Measurements from ENCODE around the gene PPP1R13B.
A peak's percentile ranks its signal among the peaks of the same experiment; 100 is the strongest.

PPP1R13B gene

DNA sequence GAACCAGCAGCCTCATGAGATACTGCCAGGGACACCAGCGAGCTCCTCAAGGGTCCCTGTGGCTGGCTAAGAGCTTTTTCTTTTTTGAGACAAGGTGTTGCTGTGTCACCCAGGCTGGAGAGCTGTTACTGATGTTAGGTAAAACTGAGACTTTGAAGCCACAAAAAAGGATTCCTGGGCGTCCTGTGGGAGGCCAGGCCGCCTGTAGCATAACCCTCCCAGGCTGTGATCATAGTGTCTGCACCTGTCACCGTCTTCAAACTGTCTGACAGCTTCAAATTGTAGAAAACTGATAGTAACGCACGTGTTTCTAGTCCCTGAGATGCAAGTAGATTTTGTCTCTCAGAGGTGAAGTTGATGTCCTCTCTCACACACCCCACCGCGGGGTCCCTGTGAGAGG is 127.6 kb downstream of the PPP1R13B start:
- Histone ChIP-seq H3K9me3 (ENCODE audit: low read depth, low read length) (no peaks in the 10 kb centered on the region), H3K27ac (peak overlapping the region; percentile 26), H3K4me3 (no peak overlapping the region), H3K36me3 (ENCODE audit: insufficient read depth, low read length) (peaks cover 6% of the 10 kb centered on the region; the same call in 1 of the 2 replicates), H3K9ac (ENCODE audit: insufficient read length) (no peak overlapping the region)
- no peak for DNase-seq (ENCODE audit: low read depth, low spot score)
- no peak for TF ChIP-seq POLR2AphosphoS5 (IDR thresholded peaks at IDR 0.05; ENCODE audit: borderline replicate concordance, low read depth, low read length)
- no peak for TF ChIP-seq FOXP2 (optimal IDR thresholded peaks at IDR 0.05; ENCODE audit: control extremely low read depth, extremely low read length, insufficient read depth)
- TF ChIP-seq EZH2 (IDR thresholded peaks at IDR 0.05), result no peak

DNA sequence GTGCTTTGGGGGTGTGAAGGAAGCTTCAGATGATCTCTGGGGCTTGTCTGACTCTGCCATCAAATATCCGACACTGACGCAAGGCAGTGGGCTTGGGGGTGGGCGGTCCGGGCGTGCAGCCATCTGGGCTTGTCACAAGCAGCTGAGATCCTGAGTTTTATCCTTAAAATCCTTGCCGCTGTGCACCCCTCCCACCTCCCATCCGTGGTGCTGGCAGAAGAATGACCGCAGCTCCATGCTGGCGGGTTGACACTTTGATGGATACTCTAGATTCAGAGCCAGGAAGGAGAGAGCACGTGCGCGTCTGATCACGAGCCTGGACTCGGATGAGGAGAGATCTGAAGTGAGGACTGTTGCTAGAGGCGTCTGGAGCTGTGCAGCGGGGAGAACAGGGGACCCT is 128.8 kb downstream of the PPP1R13B start:
- no peaks in the 10 kb centered on the region for H3K9me3 ChIP-seq (ENCODE audit: low read depth, low read length)
- H3K27ac ChIP-seq, result no peak overlapping the region
- DNase-seq (ENCODE audit: low read depth, low spot score), result no peak
- TF ChIP-seq EZH2 (IDR thresholded peaks at IDR 0.05), result no peak
- TF ChIP-seq POLR2AphosphoS5 (IDR thresholded peaks at IDR 0.05; ENCODE audit: borderline replicate concordance, low read depth, low read length), result no peak
- TF ChIP-seq FOXP2 (optimal IDR thresholded peaks at IDR 0.05; ENCODE audit: control extremely low read depth, extremely low read length, insufficient read depth), result no peak
- H3K36me3 ChIP-seq (ENCODE audit: insufficient read depth, low read length), result peaks cover 6% of the 10 kb centered on the region; the same call in 1 of the 2 replicates
- H3K4me3 ChIP-seq, result no peak overlapping the region
- no peak overlapping the region for H3K9ac ChIP-seq (ENCODE audit: insufficient read length)

DNA sequence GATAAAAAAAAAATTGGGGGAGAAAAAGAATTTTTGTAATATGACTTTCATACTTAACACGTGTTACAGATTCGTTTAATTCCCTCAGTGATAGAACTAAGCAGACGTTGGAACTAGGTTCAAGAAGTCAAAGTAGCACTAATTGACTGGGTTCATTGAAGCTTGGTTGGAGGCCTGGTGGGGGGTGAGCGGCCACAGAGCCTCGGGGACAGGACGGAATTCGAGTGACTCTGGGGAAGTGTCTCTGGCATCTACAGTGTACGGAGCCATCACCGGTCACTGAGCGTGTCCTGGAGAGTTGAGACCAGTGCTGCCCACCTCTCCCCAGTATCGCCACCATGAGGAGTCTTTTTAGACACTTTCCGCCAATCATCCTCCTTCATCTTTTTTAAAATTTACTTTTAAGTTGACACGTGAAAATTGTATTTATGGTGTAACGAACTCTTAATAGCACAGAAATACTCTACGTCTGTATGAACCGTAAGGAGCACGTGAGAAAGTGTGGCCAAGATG is 130.4 kb downstream of the PPP1R13B start:
- H3K9ac ChIP-seq (ENCODE audit: insufficient read length), result peak overlapping the region; percentile 85
- DNase-seq (ENCODE audit: low read depth, low spot score), result no peak
- H3K36me3 ChIP-seq (ENCODE audit: insufficient read depth, low read length), result peaks cover 6% of the 10 kb centered on the region; the same call in 1 of the 2 replicates
- H3K9me3 ChIP-seq (ENCODE audit: low read depth, low read length), result no peaks in the 10 kb centered on the region
- H3K4me3 ChIP-seq, result peak overlapping the region; percentile 90
- H3K27ac ChIP-seq, result no peak overlapping the region
- no peak for TF ChIP-seq FOXP2 (optimal IDR thresholded peaks at IDR 0.05; ENCODE audit: control extremely low read depth, extremely low read length, insufficient read depth)
- TF ChIP-seq POLR2AphosphoS5 (IDR thresholded peaks at IDR 0.05; ENCODE audit: borderline replicate concordance, low read depth, low read length), result no peak
- no peak for TF ChIP-seq EZH2 (IDR thresholded peaks at IDR 0.05)

DNA sequence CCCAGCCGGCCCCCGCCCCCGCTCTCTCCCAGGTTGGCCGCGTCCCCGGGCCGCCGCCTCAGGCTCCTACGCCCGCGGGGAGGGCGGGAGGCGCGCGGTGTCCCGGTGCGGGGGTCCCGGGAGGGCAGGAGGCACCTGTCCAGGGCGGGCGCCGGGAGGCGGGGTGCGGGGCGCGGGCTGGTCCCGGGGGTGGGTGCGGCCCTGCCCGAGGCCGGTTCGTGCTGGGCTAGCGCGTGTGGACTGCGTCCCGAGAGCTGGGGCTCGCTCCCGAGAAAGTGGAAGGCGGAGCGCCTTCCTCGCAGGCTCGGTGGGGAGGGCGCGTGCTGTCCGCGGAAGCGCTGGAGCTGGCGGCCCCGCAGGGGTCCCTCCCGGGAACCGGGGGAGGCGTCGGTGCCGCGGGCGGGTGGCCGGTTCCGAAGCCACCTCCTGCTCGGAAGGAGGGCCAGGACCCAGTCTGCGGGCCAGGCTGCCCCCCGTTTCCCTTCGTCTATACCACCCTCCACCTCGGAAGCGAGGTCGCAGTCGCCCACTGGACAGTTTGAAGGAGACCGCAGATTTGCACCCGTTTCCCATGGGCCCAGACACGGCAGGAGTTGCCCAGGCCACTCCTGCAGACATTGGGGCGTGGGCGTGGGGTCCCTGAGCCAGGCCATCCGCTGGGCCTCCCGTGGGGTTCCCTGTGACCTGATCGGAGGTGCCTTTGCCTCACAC is 131.1 kb downstream of the PPP1R13B start:
- H3K27ac ChIP-seq, result no peak overlapping the region
- DNase-seq (ENCODE audit: low read depth, low spot score), result no peak

DNA sequence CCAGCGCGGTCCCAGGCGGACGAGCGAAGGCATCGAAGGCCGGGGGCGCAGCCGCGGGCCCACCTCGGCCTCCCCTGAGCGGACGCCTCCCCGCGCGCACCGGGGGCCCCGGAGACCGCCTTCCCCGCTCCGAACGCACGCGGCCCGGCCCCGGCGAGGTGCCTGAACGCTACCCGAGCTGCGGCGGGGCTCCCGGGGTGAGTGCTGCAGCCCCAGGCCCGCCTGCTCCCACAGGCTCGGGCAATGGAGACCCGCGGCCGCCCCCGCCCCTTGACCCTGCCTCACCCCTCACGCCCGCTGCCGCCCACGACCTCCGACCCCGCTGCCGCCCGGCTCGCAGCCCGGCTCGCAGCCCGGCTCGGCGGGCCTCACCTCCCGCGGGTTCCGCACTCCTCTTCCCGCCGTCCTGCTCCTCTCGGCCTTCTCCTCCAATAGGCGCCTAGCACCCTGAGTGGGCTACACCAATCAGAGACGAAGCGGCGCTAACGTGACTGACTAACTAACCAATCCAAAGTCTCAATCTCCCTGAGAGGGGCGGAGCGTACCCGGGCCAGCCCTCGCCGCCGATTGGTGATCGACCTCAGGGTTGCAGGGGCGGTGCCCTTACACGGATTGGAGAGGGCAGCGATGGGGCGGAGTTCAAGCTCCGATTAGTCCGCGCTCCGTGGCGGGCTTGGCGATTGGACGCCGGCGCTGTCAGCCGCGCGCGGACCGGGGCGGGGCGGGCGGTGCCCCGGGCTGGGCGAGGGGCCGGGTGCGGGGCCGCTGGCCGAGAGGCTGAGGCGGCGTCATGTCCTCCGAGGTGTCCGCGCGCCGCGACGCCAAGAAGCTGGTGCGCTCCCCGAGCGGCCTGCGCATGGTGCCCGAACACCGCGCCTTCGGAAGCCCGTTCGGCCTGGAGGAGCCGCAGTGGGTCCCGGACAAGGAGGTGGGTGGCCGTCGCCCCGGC is 132.0 kb downstream of the PPP1R13B start, which contains the start of the genes XRCC3 and ZFYVE21:
Gene XRCC3, minus strand, starts transcription at position 400 of the 949 bp plus-strand sequence. CDS start 4,364 bp downstream, outside the sequence.
Gene ZFYVE21, plus strand, starts transcription at position 759 of the 949 bp plus-strand sequence. Its CDS starts 32 bp downstream, at position 791.
- TF ChIP-seq FOXP2 (optimal IDR thresholded peaks at IDR 0.05; ENCODE audit: control extremely low read depth, extremely low read length, insufficient read depth) (no peak), POLR2AphosphoS5 (IDR thresholded peaks at IDR 0.05; ENCODE audit: borderline replicate concordance, low read depth, low read length) (peak; percentile 47; the same call in 1 of the 2 replicates), EZH2 (IDR thresholded peaks at IDR 0.05) (no peak)
- peak; percentile 98 for DNase-seq (ENCODE audit: low read depth, low spot score)
- Histone ChIP-seq H3K4me3 (peak within 1 kb of the TSS; percentile 90), H3K9me3 (ENCODE audit: low read depth, low read length) (no peaks in the 10 kb centered on the region), H3K27ac (peak within 1 kb of the TSS; percentile 79), H3K9ac (ENCODE audit: insufficient read length) (peak within 1 kb of the TSS; percentile 96), H3K36me3 (ENCODE audit: insufficient read depth, low read length) (peaks cover 14% of the 10 kb centered on the region; the same call in 1 of the 2 replicates)

More for the DNA sequence above, 131.1 kb downstream of the PPP1R13B start:
- H3K36me3 ChIP-seq (ENCODE audit: insufficient read depth, low read length), result peaks cover 8% of the 10 kb centered on the region; the same call in 1 of the 2 replicates
- H3K9ac ChIP-seq (ENCODE audit: insufficient read length), result peak overlapping the region; percentile 85
- TF ChIP-seq FOXP2 (optimal IDR thresholded peaks at IDR 0.05; ENCODE audit: control extremely low read depth, extremely low read length, insufficient read depth) (no peak), EZH2 (IDR thresholded peaks at IDR 0.05) (no peak), POLR2AphosphoS5 (IDR thresholded peaks at IDR 0.05; ENCODE audit: borderline replicate concordance, low read depth, low read length) (no peak)
- H3K4me3 ChIP-seq, result peak overlapping the region; percentile 90
- no peaks in the 10 kb centered on the region for H3K9me3 ChIP-seq (ENCODE audit: low read depth, low read length)

DNA sequence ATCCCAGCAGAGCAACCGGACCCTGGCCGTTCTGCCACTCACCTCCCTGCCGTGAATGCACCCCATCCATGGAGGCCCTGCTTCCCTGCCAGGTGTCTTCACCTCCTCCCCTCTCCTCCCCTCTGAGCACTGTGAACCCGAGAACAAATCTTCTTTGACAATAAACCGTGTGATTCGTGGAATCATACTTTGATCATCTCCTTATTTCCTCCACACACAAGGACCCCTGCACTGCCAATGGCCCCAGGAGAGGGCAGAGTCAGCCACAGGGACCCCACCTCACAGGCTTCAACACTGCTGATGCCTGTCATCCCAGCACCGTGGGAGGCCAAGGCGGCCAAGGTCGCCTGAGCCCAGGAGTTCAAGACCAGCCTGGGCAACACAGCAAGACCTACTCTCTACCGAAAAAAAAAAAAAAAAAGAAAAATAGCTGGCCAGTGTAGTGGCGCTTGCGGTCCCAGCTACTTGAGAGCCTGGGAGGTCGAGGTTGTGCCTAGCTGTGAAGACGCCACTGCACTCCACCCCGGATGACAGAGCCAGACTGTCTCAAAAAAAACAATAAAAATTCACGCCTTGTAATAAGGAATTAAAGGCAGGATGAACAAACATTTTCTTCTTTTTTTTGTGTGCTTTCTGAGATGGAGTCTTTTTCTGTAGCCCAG is 133.2 kb downstream of the PPP1R13B start:
- H3K4me3 ChIP-seq, result peak overlapping the region; percentile 90
- no peak for DNase-seq (ENCODE audit: low read depth, low spot score)
- H3K36me3 ChIP-seq (ENCODE audit: insufficient read depth, low read length), result peaks cover 14% of the 10 kb centered on the region; the same call in 1 of the 2 replicates
- H3K9me3 ChIP-seq (ENCODE audit: low read depth, low read length), result no peaks in the 10 kb centered on the region
- TF ChIP-seq EZH2 (IDR thresholded peaks at IDR 0.05), result no peak
- TF ChIP-seq FOXP2 (optimal IDR thresholded peaks at IDR 0.05; ENCODE audit: control extremely low read depth, extremely low read length, insufficient read depth), result no peak
- TF ChIP-seq POLR2AphosphoS5 (IDR thresholded peaks at IDR 0.05; ENCODE audit: borderline replicate concordance, low read depth, low read length), result no peak
- H3K9ac ChIP-seq (ENCODE audit: insufficient read length), result peak overlapping the region; percentile 96
- H3K27ac ChIP-seq, result peak overlapping the region; percentile 54

DNA sequence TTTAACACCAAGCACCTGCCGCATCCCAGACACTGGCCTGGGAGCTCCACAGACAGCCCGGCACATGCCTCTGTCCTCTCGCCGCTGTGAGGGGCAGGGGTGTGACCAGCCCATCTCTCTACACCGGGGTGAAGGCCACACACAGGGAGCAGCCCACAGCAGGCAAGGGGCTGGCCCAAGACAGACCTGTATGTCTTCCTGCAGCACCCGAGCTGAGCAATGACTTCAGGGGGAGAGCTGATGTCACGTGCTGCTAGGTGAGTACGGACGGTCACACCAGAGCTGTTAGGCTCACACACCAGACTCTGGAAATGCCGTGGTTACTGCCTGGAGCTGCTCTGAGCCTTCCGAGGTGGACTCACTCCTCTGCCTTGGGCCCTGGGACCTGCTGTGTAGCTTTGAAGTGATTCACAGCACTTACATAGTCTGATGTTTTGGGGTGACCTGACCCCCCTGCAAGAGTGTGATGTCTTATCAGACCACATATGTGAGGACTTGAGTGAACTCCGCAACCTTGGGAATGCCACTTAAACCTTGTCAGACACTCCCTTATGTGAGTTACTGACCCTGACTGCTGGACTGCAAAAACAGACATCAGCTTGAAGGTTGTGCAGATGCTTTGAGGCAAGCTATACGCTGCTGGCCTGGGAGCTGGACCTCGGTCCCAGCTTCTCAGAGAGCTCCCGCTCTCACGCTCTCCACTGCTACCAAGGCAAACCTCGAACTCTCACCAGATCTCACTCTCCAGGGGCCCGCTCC is 133.9 kb downstream of the PPP1R13B start:
- peak overlapping the region; percentile 96 for H3K9ac ChIP-seq (ENCODE audit: insufficient read length)
- H3K9me3 ChIP-seq (ENCODE audit: low read depth, low read length), result no peaks in the 10 kb centered on the region
- TF ChIP-seq POLR2AphosphoS5 (IDR thresholded peaks at IDR 0.05; ENCODE audit: borderline replicate concordance, low read depth, low read length) (peak; percentile 24; the same call in 1 of the 2 replicates), FOXP2 (optimal IDR thresholded peaks at IDR 0.05; ENCODE audit: control extremely low read depth, extremely low read length, insufficient read depth) (no peak)
- H3K27ac ChIP-seq, result peak overlapping the region; percentile 31; the same call in 1 of the 2 replicates
- no peak for DNase-seq (ENCODE audit: low read depth, low spot score)
- peak overlapping the region; percentile 90 for H3K4me3 ChIP-seq
- peaks cover 15% of the 10 kb centered on the region; the same call in 1 of the 2 replicates for H3K36me3 ChIP-seq (ENCODE audit: insufficient read depth, low read length)

Measured in SK-N-MC (cell line).